ENCODE results near the gene PNPLA1. TPM values are rescaled to one million over a fixed set of nuclear protein-coding genes. Genes with fewer than 3 reads are reported as not detected.

Gene PNPLA1
- total RNA-seq, 2 donors from 2014 or later: 2.0 TPM; not detected in 1

- TF ChIP-seq POLR2AphosphoS5 (IDR thresholded peaks at IDR 0.05) (no peak), CTCF (IDR thresholded peaks at IDR 0.05) (no peak), POLR2A (IDR thresholded peaks at IDR 0.05) (no peak)
- no peaks in the 10 kb centered on the region for H3K36me3 ChIP-seq
- H3K27ac ChIP-seq: no peak overlapping the region
- DNase-seq (ENCODE audit: low spot score): no peak
- no peak overlapping the region for H3K4me3 ChIP-seq
- peaks cover 4% of the 10 kb centered on the region for H3K4me1 ChIP-seq (replicated peaks)
- 65% methylated on average over 11 of the region's 11 CpGs for WGBS
- intact Hi-C loops (cut with DNase I): no loop called here
- H3K9me3 ChIP-seq: no peaks in the 10 kb centered on the region
- no peaks in the 10 kb centered on the region for H3K27me3 ChIP-seq (replicated peaks; ENCODE audit: insufficient read depth)
These were observed 50.6 kb downstream of the PNPLA1 start for GRCh38 chr6:36320475-36320874.

- peaks cover 4% of the 10 kb centered on the region for H3K4me1 ChIP-seq (replicated peaks)
- H3K9me3 ChIP-seq: no peaks in the 10 kb centered on the region
- intact Hi-C loops (cut with DNase I): no loop called here
- no peak for DNase-seq (ENCODE audit: low spot score)
- H3K36me3 ChIP-seq: no peaks in the 10 kb centered on the region
- H3K27ac ChIP-seq: no peak overlapping the region
- no peak for TF ChIP-seq POLR2AphosphoS5 (IDR thresholded peaks at IDR 0.05)
- TF ChIP-seq CTCF (IDR thresholded peaks at IDR 0.05): no peak
- TF ChIP-seq POLR2A (IDR thresholded peaks at IDR 0.05): no peak
- WGBS: 82% methylated on average over 3 of the region's 3 CpGs
- no peak overlapping the region for H3K4me3 ChIP-seq
- H3K27me3 ChIP-seq (replicated peaks; ENCODE audit: insufficient read depth): no peaks in the 10 kb centered on the region
These were observed 52.7 kb downstream of the PNPLA1 start for GRCh38 chr6:36322591-36322990.

GRCh38 chr6:36323062-36323461 is 53.2 kb downstream of the PNPLA1 start:
- TF ChIP-seq POLR2A (IDR thresholded peaks at IDR 0.05) (no peak), POLR2AphosphoS5 (IDR thresholded peaks at IDR 0.05) (no peak), CTCF (IDR thresholded peaks at IDR 0.05) (no peak)
- DNase-seq (ENCODE audit: low spot score): no peak
- Histone ChIP-seq H3K9me3 (no peaks in the 10 kb centered on the region), H3K4me1 (replicated peaks) (peaks cover 4% of the 10 kb centered on the region), H3K27me3 (replicated peaks; ENCODE audit: insufficient read depth) (no peaks in the 10 kb centered on the region), H3K4me3 (no peak overlapping the region), H3K27ac (no peak overlapping the region), H3K36me3 (no peaks in the 10 kb centered on the region)
- intact Hi-C loops (cut with DNase I): no loop called here
- WGBS: 73% methylated on average over 8 of the region's 8 CpGs

- Histone ChIP-seq H3K4me1 (replicated peaks) (peaks cover 4% of the 10 kb centered on the region), H3K27ac (no peak overlapping the region), H3K27me3 (replicated peaks; ENCODE audit: insufficient read depth) (no peaks in the 10 kb centered on the region), H3K4me3 (no peak overlapping the region), H3K9me3 (no peaks in the 10 kb centered on the region), H3K36me3 (no peaks in the 10 kb centered on the region)
- intact Hi-C loops (cut with DNase I): no loop called here
- WGBS: 83% methylated on average over 6 of the region's 6 CpGs
- DNase-seq (ENCODE audit: low spot score): no peak
- no peak for TF ChIP-seq CTCF (IDR thresholded peaks at IDR 0.05)
These were observed 54.3 kb downstream of the PNPLA1 start for GRCh38 chr6:36324191-36324590.

- WGBS: 90% methylated on average over 4 of the region's 4 CpGs
- no peaks in the 10 kb centered on the region for H3K9me3 ChIP-seq
- DNase-seq (ENCODE audit: low spot score): no peak
- TF ChIP-seq POLR2A (IDR thresholded peaks at IDR 0.05): no peak
- H3K27me3 ChIP-seq (replicated peaks; ENCODE audit: insufficient read depth): no peaks in the 10 kb centered on the region
- peaks cover 1% of the 10 kb centered on the region for H3K4me1 ChIP-seq (replicated peaks)
- H3K36me3 ChIP-seq: no peaks in the 10 kb centered on the region
- intact Hi-C loops (cut with DNase I): no loop called here
- no peak overlapping the region for H3K27ac ChIP-seq
- no peak overlapping the region for H3K4me3 ChIP-seq
These were observed 54.9 kb downstream of the PNPLA1 start for GRCh38 chr6:36324715-36325114.
